Right lobe of liver (tissue), 4 donors: ENCODE data around the gene POU2F3.

Experiments
- CTCF ChIP-seq, 4 donors: fragments of 200-600 bp in 3 of 4; fragments of 450-650 bp in 1 of 4; IDR thresholded peaks; one replicate each; pipeline versions ENCODE4 v1.5.1 to v1.8.0; 2016 to 2022; ENCODE audit warnings: antibody characterized with exemption in 4 of 4, mild to moderate bottlenecking in 2 of 4
- POLR2A ChIP-seq: fragments of 450-650 bp; IDR thresholded peaks from one replicate; pipeline ENCODE4 v1.6.1; 2017; ENCODE audit warnings: antibody characterized with exemption, mild to moderate bottlenecking
- donor health status: DM: no; HTN: no; CAD: no.
- donor health status: DM: no; HTN: no; CAD: no.
- donor health status: DM: no; HTN: yes; CAD: no.

GRCh38 chr11:120303004-120303637 is 63.2 kb downstream of the POU2F3 start:
- TF ChIP-seq CTCF (IDR thresholded peaks at IDR 0.05) (peak; percentile 79 to 96 (median 89)), POLR2A (no peak)
